GM21528 (cell line): ENCODE data around the gene MFN1.

Source experiments
- ATAC-seq: cut with Tn5 transposase; IDR thresholded peaks from one replicate; pipeline ENCODE4 v1.9.1; 2021; ENCODE audit warnings: mild to moderate bottlenecking, moderate library complexity; ENCODE audit not compliant: unreplicated experiment, low FRiP score

Gene MFN1

DNA sequence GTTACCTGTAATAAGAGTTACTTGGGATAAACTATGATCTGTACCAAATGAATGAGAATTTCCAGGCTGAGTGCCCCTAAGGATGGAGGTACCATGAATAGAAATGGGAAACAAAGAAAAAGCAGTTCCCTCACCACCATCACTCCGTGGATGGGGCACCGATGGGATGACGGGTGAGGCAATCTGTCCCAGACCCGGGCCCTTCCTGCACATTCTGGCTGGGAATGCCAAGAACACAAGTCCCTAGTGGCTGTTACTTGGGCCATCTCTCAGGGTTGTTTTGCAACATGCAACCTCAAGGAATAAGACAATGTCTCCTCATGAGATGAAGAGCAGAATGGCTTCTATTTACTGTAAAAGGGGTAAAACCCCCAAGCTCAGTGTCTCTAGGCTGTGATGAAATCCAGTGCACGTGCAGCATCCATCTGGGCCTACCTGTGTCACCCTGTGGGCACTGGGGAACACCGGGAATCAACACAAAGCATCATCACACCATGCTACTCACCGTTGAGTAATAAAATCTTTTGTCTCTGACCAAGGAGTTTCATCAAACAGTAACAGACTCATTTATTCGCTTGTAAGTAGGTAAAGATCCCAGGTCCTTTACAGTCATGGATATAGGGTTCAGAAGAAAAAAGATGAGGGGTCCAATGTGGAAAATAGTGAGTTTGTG is 81.5 kb downstream of the MFN1 start:
- no peak for ATAC-seq

DNA sequence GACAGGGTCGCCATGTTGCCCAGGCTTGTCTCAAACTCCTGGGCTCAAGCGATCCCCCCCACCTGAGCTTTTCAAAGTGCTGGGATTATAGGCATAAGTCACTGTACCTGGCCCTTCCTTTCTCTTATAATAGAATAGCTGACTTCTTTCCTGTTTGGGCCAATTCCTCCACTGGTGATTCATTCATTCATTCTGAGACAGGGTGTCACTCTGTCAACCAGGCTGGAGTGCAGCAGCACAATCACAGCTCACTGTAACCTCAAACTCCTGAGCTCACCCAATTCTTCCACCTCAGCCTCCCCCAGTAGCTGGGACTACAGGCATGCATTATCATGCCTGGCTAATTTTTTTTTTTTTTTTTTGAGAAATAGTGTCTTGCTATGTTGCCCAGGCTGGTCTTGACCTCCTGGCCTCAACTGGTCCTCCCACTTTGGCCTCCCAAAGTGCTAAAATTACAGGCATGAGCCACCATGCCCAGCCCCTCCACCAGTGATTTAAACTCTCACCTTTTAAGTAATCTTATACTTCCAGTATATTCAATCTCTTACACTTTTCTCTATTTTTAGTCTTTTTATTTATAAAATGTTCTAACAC is 82.9 kb downstream of the MFN1 start:
- ATAC-seq, result no peak

DNA sequence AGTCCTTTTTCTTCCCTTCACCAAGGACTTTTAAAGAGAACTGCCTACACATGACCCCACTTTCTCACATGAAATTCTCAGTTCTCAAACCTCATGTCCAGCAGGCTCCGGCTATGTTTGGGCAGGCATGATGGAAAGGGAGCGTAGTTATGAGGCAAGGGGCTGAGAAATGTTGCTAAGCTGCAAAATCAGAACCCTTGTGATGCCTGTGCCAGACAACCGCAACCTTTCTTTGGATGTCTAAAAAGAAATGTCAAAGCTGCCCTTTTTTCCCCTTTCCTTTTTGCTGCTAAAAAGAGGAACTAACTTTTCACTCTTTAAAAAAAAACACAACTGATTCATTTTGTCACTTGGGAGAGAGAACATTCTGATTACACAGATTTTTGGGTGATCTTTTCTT is 84.5 kb downstream of the MFN1 start:
- ATAC-seq, result peak; percentile 50

DNA sequence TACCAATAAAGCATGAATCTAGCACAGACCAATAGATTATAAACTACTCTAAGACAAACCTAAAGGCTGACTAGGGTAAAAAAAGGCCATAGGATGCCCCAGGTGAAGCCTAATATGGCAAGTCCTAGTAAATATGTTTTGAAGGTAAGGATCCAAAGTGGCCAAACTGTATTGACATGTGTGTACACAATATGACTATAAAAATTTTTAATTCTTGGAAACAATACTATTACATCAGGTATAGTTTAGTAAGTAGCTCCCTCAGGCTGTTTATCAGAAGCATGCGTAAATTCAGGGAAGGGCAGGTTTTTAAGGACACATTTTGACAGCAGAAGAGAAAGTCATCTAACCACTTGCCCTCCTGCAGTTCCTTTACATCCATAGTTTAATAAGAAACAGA is 84.9 kb downstream of the MFN1 start:
- no peak for ATAC-seq

DNA sequence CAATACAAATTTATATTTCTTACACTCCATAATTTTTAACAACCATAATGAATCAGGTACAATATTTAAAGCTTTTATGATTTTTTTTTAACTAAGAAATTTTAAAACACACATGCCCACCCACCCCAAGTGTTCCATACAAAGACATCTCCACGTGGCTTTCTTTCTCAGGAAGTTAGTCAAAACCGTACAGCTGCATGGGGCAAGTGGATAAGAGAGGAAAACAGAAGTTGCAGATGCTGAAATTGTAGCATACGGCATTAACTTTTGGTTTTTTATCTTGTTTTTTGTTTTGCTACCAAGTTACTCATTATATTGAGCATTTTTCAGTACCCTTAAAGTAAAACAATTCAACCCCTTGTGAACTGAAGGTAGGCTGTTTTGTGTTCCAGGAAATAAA is 89.0 kb downstream of the MFN1 start:
- ATAC-seq, result no peak

DNA sequence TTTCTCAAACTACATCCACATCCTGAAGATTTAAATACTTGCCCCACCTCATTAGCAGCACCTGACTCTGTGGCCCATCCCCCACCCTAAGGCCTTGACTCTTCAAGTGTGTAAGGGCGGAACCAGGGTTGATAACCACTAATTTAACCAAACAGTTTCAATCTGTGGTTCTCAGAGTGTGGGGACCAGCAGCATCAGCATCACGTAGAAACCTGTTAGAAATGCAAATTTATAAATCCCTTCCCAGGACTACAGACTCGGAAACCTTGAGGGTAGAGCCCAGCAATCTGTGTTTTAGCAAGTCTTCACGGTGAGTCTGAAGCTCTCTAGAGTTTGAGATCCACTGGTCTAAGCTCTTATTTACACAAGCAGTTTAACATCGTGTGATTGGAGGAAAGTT is 91.3 kb downstream of the MFN1 start:
- ATAC-seq, result peak; percentile 90
